GM21786 (cell line): ENCODE measurements around the gene TOX2.
"Not testable (repeated sequence)": the region's sequence is repeated elsewhere in the genome, so short reads cannot be mapped to it uniquely, and the experiment has no call there.

Source experiments
- ATAC-seq: cut with Tn5 transposase; IDR thresholded peaks from one replicate; pipeline ENCODE4 v1.9.1; 2021; ENCODE audit not compliant: unreplicated experiment

The TOX2 gene

DNA sequence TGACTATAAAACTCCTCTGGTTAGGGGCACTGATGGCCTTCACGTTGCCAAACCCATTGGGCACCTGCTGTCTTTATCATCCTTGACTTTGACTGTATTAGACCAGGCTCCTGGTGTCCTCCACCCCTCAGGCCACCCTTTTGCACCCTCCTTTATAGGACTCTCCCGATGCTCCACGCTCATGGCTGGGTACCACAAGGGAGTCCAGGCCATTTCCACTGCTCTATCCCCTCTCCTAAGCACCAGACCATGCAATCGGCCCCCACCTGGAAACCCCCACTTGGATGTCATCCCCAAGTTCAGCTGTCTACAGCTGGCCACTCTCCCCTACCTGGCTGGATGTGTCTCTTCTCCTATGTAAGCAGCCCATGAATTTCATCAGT is 115.2 kb downstream of the TOX2 start:
- no peak for ATAC-seq

DNA sequence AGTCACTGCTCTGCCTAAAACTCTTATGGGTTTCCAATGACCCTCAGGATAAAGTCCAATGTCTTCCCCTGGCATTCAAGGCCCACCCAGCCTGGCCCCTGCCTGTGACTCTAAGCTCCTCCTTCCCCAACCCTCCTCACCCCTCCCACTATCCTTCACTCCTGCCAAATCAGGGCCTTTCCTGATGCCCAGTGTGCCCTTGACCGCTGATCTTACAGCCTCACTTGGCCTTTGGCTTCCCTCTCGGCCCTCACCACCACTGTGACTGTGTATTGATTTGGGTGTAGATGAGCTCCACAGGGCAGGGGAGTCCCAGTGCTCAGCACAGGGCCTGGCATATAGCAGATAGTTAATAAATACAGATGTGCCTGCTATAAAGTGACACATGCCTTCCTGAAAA is 115.7 kb downstream of the TOX2 start:
- ATAC-seq: no peak

- no peak for ATAC-seq
Observed at GRCh38 chr20:44031001-44031574, 116.4 kb downstream of the TOX2 start.

- ATAC-seq: no peak
Observed at GRCh38 chr20:44031781-44032582, 117.3 kb downstream of the TOX2 start.

DNA sequence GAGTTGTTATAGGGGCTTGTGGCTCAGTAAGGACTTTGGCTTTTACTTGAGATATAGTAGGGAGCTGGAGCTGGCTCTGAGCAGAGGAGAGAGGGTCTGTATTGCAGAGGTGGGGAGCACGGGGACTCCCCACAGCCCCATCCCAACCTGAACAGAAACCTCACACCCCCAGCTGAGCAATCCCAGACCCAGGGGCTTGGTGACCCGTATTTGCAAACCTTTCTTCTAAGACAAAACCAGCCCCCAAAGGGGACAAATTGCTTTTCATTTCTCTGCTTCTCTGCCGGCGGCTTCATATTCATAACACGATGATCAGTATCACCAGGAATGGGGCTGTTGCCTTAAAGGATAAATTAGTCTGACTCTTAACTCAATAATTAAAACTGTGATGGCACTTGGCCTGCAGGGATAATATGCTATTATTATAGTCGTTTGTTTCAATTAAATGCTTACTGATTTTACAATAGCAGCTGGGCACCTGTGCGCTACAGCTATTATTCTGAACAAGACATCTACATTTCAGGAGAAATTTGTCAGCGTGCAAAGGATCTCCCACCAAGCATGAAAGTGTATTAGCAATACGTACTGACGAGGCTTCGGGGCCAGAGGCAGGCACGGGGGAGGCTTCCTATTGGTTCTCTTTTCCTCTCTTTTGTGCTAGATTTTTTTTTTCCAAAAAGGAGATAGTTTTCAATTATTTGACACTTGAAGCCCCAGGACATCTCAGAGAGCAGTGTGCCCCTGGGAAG is 118.1 kb downstream of the TOX2 start:
- ATAC-seq: no peak

DNA sequence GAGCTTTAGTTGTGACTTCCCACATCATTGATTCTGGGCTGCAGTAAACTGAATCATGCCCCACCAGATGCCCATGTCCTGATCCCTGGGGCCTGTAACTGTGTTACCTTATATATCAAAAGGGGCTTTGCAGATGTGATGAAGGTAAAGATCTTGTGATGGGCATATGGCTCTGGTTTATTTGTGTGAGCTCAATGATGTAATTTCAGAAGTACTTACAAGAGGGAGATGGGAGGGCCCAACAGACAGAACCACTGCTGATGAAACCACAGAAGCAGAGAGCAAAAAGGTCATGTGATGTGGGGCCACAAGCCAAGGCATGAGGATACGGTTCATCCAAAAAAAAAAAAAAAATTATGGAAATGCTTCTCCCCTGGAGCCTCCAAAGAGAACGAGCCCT is 118.7 kb downstream of the TOX2 start:
- ATAC-seq: no peak

- ATAC-seq: no peak
Observed at GRCh38 chr20:44033873-44034272, 119.2 kb downstream of the TOX2 start.

GRCh38 chr20:44034451-44034850 is 119.8 kb downstream of the TOX2 start:
- ATAC-seq: no peak

GRCh38 chr20:44034965-44035635 is 120.4 kb downstream of the TOX2 start:
- no peak for ATAC-seq

GRCh38 chr20:44035924-44036323 is 121.3 kb downstream of the TOX2 start:
- ATAC-seq: no peak

DNA sequence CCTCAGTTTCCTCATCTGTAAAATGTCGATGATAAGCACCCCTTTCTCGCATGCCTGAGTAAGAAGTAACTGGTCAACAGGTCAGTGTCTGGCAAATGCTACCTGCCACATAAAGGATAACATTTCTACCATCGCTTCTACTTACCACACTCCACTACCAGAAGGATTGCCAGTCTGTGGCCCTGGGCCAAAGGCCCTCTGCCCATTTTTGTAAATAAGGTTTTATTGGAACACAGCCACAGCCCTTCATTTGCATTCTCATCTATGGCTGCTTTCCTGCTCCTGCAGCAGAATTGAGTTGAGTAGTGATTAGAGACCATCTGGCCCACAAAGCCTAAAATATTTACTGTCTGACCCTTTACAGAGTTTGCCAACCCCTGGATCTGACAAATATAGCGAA is 121.8 kb downstream of the TOX2 start:
- no peak for ATAC-seq

DNA sequence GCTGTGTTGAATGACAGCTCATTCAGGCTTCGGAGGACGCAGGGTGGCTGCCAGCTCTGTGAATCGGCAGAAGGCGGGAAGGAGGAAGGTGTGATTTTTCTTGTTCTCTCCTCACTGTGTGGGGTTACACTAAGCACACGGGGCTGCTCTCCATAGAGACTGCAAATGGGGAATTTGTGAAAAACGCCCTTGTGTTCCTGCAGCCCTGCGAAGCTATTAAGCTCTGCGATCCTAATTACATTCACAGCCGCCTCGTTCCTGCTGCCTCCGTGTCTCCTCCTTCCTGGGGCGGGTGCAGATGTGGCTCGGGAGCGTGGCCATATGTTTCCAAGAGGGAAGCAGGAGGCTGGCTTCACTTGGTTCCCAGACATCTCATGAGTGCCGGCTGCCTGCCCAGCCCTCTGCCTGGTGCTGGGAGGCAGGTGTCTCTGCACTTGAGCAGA is 124.0 kb downstream of the TOX2 start:
- ATAC-seq: no peak

GRCh38 chr20:44039147-44039546 is 124.5 kb downstream of the TOX2 start:
- no peak for ATAC-seq

- ATAC-seq: no peak
Observed at GRCh38 chr20:44039741-44040140, 125.1 kb downstream of the TOX2 start.

- no peak for ATAC-seq
Observed at GRCh38 chr20:44040202-44040915, 125.7 kb downstream of the TOX2 start.

DNA sequence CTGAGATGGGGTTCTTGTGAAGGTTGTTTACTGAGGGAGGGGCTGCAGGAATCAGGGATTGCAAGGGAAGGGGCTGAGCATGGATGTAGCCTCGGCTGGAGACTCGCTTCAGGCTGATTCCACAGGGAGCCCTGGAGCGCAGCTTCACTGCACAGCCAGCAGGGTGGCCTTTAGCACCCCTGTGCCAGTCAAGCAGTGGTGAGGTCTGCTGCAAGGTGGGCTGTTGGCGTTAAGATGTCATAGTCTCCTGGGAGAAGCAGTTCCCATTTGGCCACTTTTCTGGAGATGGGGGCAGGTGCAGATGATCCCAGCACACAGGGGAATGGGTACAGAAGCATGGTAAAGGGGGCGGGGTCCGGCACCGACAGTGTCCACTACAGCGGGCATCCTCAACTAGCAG is 126.3 kb downstream of the TOX2 start:
- no peak for ATAC-seq

- ATAC-seq: not testable (repeated sequence)
Observed at GRCh38 chr20:44044712-44045111, 130.1 kb downstream of the TOX2 start.

GRCh38 chr20:44050327-44050726 is 135.7 kb downstream of the TOX2 start:
- ATAC-seq: no peak

GRCh38 chr20:44050925-44051660 is 136.4 kb downstream of the TOX2 start:
- ATAC-seq: no peak

- ATAC-seq: no peak
Observed at GRCh38 chr20:44051661-44052000, 137.0 kb downstream of the TOX2 start.
